ENCODE measurements around the gene IFI27L2.

The IFI27L2 gene

GRCh38 chr14:94153750-94154342 is 24.4 kb upstream of the IFI27L2 start:
- FAIRE-seq (no peak), DNase-seq (ENCODE audit: insufficient read length, low spot score) (no peak)

GRCh38 chr14:94152676-94153075 is 23.3 kb upstream of the IFI27L2 start:
- no peak for DNase-seq (ENCODE audit: insufficient read length, low spot score)
- FAIRE-seq: no peak

GRCh38 chr14:94145902-94146527 is 16.6 kb upstream of the IFI27L2 start:
- FAIRE-seq (no peak), DNase-seq (ENCODE audit: insufficient read length, low spot score) (no peak)

GRCh38 chr14:94144765-94145164 is 15.4 kb upstream of the IFI27L2 start:
- DNase-seq (ENCODE audit: insufficient read length, low spot score): no peak
- FAIRE-seq: no peak

- DNase-seq (ENCODE audit: insufficient read length, low spot score) (no peak), FAIRE-seq (no peak)
Observed at GRCh38 chr14:94143711-94144110, 14.3 kb upstream of the IFI27L2 start.

GRCh38 chr14:94143239-94143638 is 13.8 kb upstream of the IFI27L2 start:
- DNase-seq (ENCODE audit: insufficient read length, low spot score) (no peak), FAIRE-seq (no peak)

- DNase-seq (ENCODE audit: insufficient read length, low spot score): no peak
- no peak for FAIRE-seq
Observed at GRCh38 chr14:94142836-94143235, 13.4 kb upstream of the IFI27L2 start.

- FAIRE-seq: no peak
Observed at GRCh38 chr14:94142247-94142646, 12.8 kb upstream of the IFI27L2 start.

GRCh38 chr14:94139421-94139820 is 10.0 kb upstream of the IFI27L2 start:
- FAIRE-seq: no peak
- DNase-seq (ENCODE audit: insufficient read length, low spot score): no peak

More at GRCh38 chr14:94142247-94142646, 12.8 kb upstream of the IFI27L2 start:
- no peak for DNase-seq (ENCODE audit: insufficient read length, low spot score)

GRCh38 chr14:94139006-94139405 is 9.6 kb upstream of the IFI27L2 start:
- no peak for DNase-seq (ENCODE audit: insufficient read length, low spot score)
- no peak for FAIRE-seq

- FAIRE-seq (no peak), DNase-seq (ENCODE audit: insufficient read length, low spot score) (no peak)
Observed at GRCh38 chr14:94138251-94138650, 8.8 kb upstream of the IFI27L2 start.

GRCh38 chr14:94136575-94137331 is 7.3 kb upstream of the IFI27L2 start:
- DNase-seq (ENCODE audit: insufficient read length, low spot score) (peak; percentile 74), FAIRE-seq (peak; percentile 82)

GRCh38 chr14:94135476-94135875 is 6.1 kb upstream of the IFI27L2 start:
- no peak for FAIRE-seq
- DNase-seq (ENCODE audit: insufficient read length, low spot score): no peak

- DNase-seq (ENCODE audit: insufficient read length, low spot score) (peak; percentile 56), FAIRE-seq (no peak)
Observed at GRCh38 chr14:94132285-94132887, 3.0 kb upstream of the IFI27L2 start.

- FAIRE-seq (no peak), DNase-seq (ENCODE audit: insufficient read length, low spot score) (peak; percentile 49)
Observed at GRCh38 chr14:94129758-94130414, 482 bp upstream of the IFI27L2 start.

GRCh38 chr14:94128216-94128839 is 1.1 kb downstream of the IFI27L2 start:
- FAIRE-seq (no peak), DNase-seq (ENCODE audit: insufficient read length, low spot score) (no peak)

- no peak for DNase-seq (ENCODE audit: insufficient read length, low spot score)
- no peak for FAIRE-seq
Observed at GRCh38 chr14:94127330-94127729, 2.1 kb downstream of the IFI27L2 start.

- FAIRE-seq (no peak), DNase-seq (ENCODE audit: insufficient read length, low spot score) (no peak)
Observed at GRCh38 chr14:94126800-94127199, 2.6 kb downstream of the IFI27L2 start.

GRCh38 chr14:94126419-94126677 is 3.1 kb downstream of the IFI27L2 start:
- no peak for FAIRE-seq

GRCh38 chr14:94125659-94126418 is 3.6 kb downstream of the IFI27L2 start:
- FAIRE-seq (no peak), DNase-seq (ENCODE audit: insufficient read length, low spot score) (no peak)

More at GRCh38 chr14:94126419-94126677, 3.1 kb downstream of the IFI27L2 start:
- DNase-seq (ENCODE audit: insufficient read length, low spot score): no peak

All from HTR-8/SVneo (cell line).